Neural cell (in vitro differentiated cells): ENCODE measurements around the gene VWA3A. TPM values are rescaled to one million over a fixed set of nuclear protein-coding genes. Genes with fewer than 3 reads are reported as not detected.

Experiments used
- polyA plus RNA-seq: library from polyadenylated mRNA; depleted of rRNA; stranded (reverse); fragments of >200 nt; gene quantifications from 2 replicates; pipeline ENCODE4 v1.2.3, GENCODE V29; 2014

The VWA3A gene
- polyA plus RNA-seq, 1 donor from 2014 or later: 1.8 TPM

Other genes starting within 250 kb of the VWA3A start
- gene NPIPB4, start 234.8 kb upstream of the VWA3A start, polyA plus RNA-seq: 9.1 and 9.3 TPM in 2 replicates
- 468 and 484 TPM in 2 replicates for gene UQCRC2, start 139.2 kb upstream of the VWA3A start, polyA plus RNA-seq
- 0.32 TPM in 1 of 2 replicates, not detected in the other for gene PDZD9, start 91.4 kb upstream of the VWA3A start, polyA plus RNA-seq
- gene MOSMO, start 84.4 kb upstream of the VWA3A start, polyA plus RNA-seq: 40.3 and 56.3 TPM in 2 replicates
- not detected in 2 replicates for gene SDR42E2, start 70.0 kb downstream of the VWA3A start, polyA plus RNA-seq
- 3.9 and 7.2 TPM in 2 replicates for gene EEF2K, start 113.7 kb downstream of the VWA3A start, polyA plus RNA-seq
- gene POLR3E, start 204.9 kb downstream of the VWA3A start, polyA plus RNA-seq: 34.0 and 47.4 TPM in 2 replicates